Upper lobe of left lung (tissue), 4 donors: ENCODE data around the gene DLK2.

Experiments used
- CTCF ChIP-seq, 6 experiments: fragments of 450-650 bp in 4 of 6; fragments of 200-600 bp in 2 of 6; sonication (generic) in 2 of 6; IDR thresholded peaks; one replicate each; pipeline ENCODE4 v1.5.1; 2016 to 2019; ENCODE audit warnings: antibody characterized with exemption in 6 of 6
- EP300 ChIP-seq, 4 donors: sonication (generic); formaldehyde crosslinking; IDR thresholded peaks; one replicate each; pipeline ENCODE4 v1.5.1; 2017; ENCODE audit warnings: antibody characterized with exemption in 4 of 4, control low read depth in 2 of 4
- POLR2A ChIP-seq, 4 donors: fragments of 450-650 bp; IDR thresholded peaks; one replicate each; pipeline ENCODE4 v1.5.1; 2016 to 2017; ENCODE audit warnings: antibody characterized with exemption in 4 of 4, mild to moderate bottlenecking in 2 of 4
- POLR2AphosphoS5 ChIP-seq, 2 donors: sonication (generic); formaldehyde crosslinking; IDR thresholded peaks; one replicate each; pipeline ENCODE4 v1.5.1; 2017; ENCODE audit warnings: antibody characterized with exemption in 2 of 2

- TF ChIP-seq CTCF (IDR thresholded peaks at IDR 0.05) (no peak), POLR2AphosphoS5 (IDR thresholded peaks at IDR 0.05) (no peak), POLR2A (IDR thresholded peaks at IDR 0.05) (no peak), EP300 (IDR thresholded peaks at IDR 0.05) (no peak)
These were observed at the start of gene DLK2 for GRCh38 chr6:43455531-43456428.
